ENCODE measurements around the gene LRRN4CL.

Gene LRRN4CL

DNA sequence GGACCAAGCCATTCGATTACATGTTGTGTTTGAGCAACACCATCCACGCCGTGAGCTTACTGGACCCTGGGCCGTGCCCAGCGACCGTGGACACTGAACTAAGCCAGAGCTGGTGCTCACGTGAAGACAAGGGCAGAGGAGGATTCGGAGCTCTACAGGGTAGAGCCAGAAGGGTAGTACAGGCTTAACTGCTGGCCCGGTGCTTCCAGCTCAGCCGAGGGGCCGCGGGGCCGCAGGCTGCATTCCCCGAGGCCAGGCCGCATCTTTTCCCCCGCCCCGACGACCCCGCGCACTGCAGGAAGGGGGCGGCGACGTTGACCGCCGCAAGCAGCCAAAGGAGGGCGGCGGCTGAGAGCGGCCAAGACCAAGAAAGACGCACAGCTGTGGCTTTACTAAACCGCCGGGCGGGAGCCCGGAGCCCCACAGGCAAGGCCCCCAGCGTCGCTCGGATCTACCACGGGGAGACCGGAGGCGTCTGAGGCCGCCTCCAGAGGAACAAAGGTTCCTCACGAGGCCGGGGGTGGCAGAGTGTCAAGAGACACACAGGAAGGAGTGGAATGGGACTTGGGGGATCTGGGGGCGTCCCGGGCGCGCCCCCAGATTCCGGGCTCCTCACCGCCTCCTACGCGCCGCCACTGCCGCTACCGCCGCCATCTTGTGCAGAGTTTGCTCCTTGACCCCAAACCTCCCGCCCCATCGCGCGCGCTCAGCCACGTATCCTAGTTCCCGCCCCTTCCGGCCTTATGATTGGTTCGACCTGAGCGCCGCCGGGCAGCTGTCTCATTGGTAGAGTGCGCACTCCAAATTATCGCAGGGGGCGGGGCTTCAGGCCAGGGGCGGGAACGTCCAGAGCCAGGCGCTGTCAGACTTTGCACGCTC, 43.1 kb downstream of the LRRN4CL start, which contains the start of gene GANAB:
TSS of gene GANAB (minus strand) at position 668 of the 879 bp plus-strand sequence. CDS start at position 654, 14 bp downstream.
- DNase-seq, result peak; percentile 92

DNA sequence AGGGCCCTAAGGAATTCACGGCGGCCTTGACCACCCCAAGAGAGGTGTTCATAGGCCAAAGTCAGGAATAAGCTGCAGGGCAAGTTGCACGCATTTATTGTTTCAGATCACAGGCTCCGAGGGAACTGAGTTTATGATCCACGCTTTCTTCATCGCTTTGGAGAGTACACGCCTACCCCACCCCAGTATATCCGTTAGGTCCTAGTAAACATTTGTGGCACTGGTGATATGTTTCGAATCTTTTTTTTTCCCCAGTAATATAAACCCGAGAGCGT, 43.7 kb downstream of the LRRN4CL start:
- DNase-seq, result no peak

DNA sequence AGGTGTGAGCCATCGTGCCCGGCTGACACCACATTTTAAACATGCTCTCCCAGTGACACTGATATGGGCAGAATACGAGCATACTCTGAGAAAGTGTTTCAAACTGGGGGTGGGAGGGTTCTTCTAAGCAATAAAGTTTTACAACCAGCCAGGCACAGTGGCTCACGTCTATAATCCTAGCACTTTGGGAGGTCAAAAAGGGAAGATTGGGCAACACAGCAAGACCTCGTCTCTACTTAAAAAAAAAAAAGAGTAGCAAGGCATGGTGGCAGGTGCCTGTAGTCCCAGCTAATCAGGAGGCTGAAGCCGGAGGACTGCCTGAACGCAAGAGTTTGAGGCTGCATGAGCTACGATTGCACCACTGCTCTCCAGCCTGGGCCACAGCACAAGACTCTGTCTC, 45.1 kb downstream of the LRRN4CL start:
- no peak for DNase-seq

Measured in NCI-H2029 treated with DMSO at 0.1 percent for 48 hours (cell line).